ENCODE results near the gene FEZF2.

Gene FEZF2

GRCh38 chr3:62323241-62323640, 50.1 kb downstream of the FEZF2 start:
- intact Hi-C loops (cut with DNase I; ENCODE audit: low total_unique reads): no loop called here

More at GRCh38 chr3:62323241-62323640, 50.1 kb downstream of the FEZF2 start:
- Histone ChIP-seq H3K4me1 (peaks cover 0 to 9% (median 4%) of the 10 kb centered on the region in 4 donors), H3K9me3 (no peaks in the 10 kb centered on the region), H3K27ac (no peak overlapping the region), H3K36me3 (peaks cover 0 to 5% (median 0%) of the 10 kb centered on the region in 3 donors), H3K4me3 (no peak overlapping the region), H3K27me3 (no peaks in the 10 kb centered on the region)
- DNase-seq: no peak
- TF ChIP-seq, protein P1, sequence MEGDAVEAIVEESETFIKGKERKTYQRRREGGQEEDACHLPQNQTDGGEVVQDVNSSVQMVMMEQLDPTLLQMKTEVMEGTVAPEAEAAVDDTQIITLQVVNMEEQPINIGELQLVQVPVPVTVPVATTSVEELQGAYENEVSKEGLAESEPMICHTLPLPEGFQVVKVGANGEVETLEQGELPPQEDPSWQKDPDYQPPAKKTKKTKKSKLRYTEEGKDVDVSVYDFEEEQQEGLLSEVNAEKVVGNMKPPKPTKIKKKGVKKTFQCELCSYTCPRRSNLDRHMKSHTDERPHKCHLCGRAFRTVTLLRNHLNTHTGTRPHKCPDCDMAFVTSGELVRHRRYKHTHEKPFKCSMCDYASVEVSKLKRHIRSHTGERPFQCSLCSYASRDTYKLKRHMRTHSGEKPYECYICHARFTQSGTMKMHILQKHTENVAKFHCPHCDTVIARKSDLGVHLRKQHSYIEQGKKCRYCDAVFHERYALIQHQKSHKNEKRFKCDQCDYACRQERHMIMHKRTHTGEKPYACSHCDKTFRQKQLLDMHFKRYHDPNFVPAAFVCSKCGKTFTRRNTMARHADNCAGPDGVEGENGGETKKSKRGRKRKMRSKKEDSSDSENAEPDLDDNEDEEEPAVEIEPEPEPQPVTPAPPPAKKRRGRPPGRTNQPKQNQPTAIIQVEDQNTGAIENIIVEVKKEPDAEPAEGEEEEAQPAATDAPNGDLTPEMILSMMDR (IDR thresholded peaks at IDR 0.05): no peak
